GM21360 (cell line): ENCODE measurements around the gene GRPEL2.

Experiments
- ATAC-seq: cut with Tn5 transposase; IDR thresholded peaks from one replicate; pipeline ENCODE4 v1.9.1; 2021; ENCODE audit warnings: mild to moderate bottlenecking, moderate library complexity; ENCODE audit not compliant: unreplicated experiment

Gene GRPEL2

DNA sequence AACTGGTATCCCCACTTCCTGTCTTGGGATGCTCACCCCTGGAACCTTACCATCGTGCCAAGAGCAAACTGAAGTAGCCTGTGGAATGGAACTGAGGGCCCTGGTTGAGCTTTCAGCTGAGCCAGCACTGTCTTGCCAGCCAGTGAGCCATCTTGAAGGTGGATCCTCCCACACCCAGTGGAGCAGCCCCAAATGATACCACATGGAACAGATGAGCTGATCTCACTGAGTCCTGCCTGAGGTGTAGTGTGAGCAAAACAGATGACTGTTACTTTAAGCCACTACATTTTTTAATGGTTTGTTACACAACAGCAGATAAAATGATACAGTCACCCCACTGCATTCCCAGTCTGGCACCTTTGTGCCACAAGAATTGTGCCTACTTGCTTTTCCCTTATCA, 10.4 kb downstream of the GRPEL2 start:
- ATAC-seq: no peak

DNA sequence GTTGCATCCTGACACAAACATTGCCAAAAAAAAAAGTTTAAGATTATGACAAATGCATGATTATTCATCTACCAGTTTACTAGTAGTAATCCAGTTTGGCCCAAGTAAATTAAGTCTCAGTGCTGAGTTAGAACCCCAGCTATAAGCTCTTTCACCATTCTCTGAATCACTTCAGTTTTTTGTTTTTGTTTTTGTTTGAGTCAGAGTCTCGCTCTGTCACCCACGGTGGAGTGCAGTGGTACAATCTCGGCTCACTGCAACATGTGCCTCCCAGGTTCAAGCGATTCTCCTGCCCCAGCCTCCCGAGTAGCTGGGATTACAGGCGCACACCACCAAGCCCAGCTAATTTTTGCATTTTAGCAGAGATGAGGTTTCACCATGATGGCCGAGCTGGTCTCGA, 11.1 kb downstream of the GRPEL2 start:
- ATAC-seq: no peak

GRCh38 chr5:149357370-149358293, 12.3 kb downstream of the GRPEL2 start, which contains the start of gene PCYOX1L:
PCYOX1L (plus strand) TSS chr5:149358046; CDS start chr5:149358069, 23 bp downstream.
- peak; percentile 99 for ATAC-seq

- peak; percentile 1 for ATAC-seq
These were observed 13.0 kb downstream of the GRPEL2 start for GRCh38 chr5:149358294-149358651.

- ATAC-seq: no peak
These were observed 13.7 kb downstream of the GRPEL2 start for GRCh38 chr5:149358868-149359495.

DNA sequence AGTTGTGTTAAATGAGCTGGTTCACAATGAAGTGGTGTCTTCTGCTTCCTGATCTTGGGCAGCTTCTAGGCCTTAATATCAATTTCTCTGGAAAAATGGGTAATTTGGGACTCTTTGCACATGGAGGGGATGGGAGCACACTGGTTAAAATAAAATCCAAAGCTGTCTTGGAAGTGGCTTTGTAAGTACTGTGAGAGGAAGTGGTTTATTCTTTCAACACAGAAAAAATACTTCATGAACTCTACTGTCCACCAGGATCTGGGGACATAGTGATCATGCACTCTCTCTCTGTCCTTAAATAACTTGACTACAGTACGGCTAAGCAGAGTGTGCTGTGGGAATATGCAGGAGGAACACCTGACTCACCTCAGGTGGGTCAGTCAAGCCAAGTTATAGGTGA, 15.0 kb downstream of the GRPEL2 start:
- ATAC-seq: no peak

DNA sequence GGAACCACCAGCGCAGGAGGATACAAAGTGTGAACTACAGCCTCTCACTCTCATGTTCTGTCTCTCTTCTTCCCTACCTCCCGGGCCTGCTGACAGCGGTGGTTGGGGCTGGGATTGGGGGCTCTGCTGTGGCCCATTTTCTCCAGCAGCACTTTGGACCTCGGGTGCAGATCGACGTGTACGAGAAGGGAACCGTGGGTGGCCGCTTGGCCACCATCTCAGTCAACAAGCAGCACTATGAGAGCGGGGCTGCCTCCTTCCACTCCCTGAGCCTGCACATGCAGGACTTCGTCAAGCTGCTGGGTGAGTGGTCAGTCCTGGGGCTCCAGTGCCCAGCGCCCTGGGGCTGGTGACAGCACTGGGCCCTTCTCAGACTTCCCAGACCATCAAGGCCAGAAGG, 17.2 kb downstream of the GRPEL2 start:
- no peak for ATAC-seq

- ATAC-seq: no peak
These were observed 18.1 kb downstream of the GRPEL2 start for GRCh38 chr5:149363358-149363757.

DNA sequence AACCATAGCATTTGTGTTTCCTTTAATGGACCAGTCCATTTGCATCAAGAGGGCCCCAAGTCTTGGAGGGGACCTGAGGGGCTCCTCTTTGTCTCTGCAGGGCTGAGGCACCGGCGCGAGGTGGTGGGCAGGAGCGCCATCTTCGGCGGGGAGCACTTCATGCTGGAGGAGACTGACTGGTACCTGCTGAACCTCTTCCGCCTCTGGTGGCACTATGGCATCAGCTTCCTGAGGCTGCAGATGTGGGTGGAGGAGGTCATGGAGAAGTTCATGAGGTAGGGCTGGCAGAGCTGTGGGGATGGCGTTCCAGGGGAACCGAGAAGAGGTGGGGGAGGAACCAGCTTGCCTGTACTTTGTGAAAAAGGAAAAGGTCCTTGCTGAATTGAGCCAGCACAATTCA, 18.6 kb downstream of the GRPEL2 start:
- no peak for ATAC-seq

GRCh38 chr5:149364719-149365118, 19.4 kb downstream of the GRPEL2 start:
- ATAC-seq: no peak

GRCh38 chr5:149365418-149365817, 20.1 kb downstream of the GRPEL2 start:
- ATAC-seq: no peak

- ATAC-seq: no peak
These were observed 20.9 kb downstream of the GRPEL2 start for GRCh38 chr5:149366169-149366729.

DNA sequence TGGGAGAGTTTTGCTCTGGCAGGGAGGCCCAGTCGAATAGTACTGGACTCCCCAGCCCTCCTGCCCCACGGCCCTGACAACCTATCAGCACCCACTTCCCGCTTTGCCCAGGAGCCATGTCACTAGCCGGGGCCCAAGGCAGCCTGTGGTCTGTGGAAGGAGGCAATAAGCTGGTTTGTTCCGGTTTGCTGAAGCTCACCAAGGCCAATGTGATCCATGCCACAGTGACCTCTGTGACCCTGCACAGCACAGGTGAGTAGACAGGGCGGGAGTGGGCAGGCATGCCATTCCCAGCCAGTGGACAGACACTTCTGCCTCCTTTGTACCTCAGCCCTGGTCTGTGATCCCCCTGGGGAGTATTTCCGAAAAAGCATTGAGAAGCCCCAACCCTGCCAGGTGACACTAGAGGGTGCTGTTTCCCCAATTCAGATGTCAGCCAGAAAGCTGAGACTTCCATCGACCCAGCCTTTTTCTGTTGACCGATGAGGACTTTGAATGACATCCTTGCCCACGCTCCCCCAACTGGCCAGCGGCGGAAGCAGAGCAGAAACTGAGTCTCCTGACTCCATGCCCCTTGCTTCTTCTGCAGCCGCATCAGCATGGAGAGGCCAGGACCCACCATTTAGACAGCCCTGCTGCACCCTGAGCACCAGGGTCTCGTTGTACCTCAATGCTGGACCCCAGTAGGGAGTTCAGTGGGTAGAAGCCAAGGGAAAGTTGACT, 22.1 kb downstream of the GRPEL2 start:
- peak; percentile 75 for ATAC-seq

DNA sequence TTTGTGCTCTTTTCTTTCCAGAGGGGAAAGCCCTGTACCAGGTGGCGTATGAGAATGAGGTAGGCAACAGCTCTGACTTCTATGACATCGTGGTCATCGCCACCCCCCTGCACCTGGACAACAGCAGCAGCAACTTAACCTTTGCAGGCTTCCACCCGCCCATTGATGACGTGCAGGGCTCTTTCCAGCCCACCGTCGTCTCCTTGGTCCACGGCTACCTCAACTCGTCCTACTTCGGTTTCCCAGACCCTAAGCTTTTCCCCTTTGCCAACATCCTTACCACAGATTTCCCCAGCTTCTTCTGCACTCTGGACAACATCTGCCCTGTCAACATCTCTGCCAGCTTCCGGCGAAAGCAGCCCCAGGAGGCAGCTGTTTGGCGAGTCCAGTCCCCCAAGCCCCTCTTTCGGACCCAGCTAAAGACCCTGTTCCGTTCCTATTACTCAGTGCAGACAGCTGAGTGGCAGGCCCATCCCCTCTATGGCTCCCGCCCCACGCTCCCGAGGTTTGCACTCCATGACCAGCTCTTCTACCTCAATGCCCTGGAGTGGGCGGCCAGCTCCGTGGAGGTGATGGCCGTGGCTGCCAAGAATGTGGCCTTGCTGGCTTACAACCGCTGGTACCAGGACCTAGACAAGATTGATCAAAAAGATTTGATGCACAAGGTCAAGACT, 22.8 kb downstream of the GRPEL2 start:
- ATAC-seq: no peak

DNA sequence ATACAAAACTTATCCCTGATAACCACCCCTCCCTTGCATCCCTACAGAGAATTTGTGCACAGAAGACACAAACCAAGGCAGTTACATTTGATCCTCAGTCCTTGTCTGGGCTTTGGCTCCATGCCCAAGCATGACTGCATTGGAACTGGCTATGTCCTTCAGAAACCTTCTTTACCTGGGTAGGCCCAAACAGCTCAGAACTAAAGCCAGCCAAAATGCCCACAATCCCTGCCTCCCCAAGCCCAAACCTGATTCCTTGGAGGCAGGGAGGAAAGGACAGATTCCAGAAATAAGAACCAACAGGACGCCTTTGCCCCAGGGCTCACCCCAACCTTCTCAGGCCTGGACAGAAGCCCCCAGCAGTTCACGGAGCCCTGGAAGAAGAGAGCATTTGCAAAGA, 25.6 kb downstream of the GRPEL2 start:
- ATAC-seq: no peak

DNA sequence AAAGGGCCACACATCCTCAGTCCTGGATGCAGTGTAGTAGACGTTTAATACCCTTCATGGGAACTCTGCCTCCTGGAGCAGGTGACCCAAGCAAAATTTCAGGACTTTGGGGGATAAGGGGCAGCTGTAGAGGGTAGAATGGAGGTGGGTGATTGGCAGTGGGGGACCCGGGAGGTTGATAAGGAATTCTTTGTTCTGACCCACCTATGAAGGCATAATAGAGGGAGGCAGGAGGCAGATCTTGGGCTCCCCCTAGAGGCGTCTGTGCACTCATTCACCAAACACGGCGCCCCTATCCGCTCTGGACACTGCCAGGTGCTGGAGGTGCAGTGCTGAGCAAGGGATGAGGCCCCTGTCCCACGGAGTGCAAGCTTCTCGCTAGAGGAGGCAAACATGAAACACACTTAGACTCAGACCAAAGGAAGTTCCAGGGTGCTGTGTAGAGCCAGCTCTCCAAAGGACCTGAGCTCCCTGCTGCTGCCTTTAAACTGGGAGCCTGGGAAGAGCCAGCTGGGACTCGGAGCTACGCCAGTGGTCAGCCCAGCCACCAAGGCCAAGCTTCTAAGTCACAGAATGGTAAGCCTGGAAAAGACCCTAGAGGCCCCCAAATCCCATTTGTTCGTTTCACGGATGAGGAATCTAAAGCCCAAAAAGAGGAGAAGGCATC, 26.1 kb downstream of the GRPEL2 start:
- ATAC-seq: peak; percentile 72

DNA sequence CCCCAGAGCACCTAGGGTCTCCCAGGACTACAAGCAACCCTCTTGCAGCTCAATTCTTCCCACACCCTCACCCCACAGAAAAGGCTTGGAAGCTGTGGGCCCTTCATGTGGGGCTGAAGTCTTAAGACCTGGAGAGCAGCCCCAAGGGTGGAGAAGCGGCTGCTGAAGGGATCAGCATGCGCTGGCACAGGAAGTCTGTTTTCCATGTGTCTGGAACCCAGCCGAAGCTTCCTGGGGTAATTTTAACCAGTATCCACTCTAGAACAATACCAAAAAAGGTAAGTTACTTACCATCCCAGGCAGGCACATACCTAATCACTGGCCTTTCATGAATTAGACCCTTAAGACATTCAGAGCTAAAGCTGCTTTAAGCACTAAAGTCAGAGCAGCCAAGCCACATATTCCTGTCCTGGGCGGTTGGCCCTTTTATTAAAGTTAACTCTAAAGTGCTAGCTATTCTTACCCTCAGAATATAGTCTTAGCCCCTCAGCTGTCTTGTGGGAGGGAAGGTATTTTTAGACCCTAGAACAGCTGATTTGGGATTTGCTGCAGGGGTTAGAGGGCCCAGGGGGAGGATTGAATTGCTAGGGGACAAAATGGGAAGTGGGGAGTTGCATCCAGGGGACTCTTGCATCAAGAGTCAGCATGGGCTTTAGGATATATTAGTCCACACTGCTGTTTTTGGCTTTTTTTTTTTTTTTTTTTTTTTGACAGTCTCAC, 26.9 kb downstream of the GRPEL2 start:
- ATAC-seq: no peak

DNA sequence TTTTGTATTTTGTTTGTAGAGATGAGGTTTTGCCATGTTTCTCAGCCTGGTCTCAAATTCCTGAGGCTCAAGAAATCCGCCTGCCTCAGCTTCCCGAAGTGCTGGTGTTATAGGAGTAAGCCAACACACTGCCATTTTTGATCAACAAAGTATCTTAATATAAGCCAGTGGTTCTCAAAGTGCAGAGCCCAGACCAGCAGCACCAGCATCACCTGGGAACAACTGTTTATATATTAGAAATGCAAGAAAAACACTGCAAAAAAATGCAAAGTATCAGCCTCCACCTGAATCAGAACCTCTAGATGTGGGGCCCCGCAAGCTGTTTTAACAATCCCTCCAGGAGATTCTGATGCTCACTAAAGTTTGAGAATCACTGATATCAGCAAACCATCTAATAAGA, 27.6 kb downstream of the GRPEL2 start:
- no peak for ATAC-seq

- ATAC-seq: no peak
These were observed 29.0 kb downstream of the GRPEL2 start for GRCh38 chr5:149374303-149374702.

- ATAC-seq: no peak
These were observed 29.5 kb downstream of the GRPEL2 start for GRCh38 chr5:149374801-149375200.
